Amygdala (tissue), 56 donors: Measurements from ENCODE around the gene AP3B1.
"Not testable (repeated sequence)": the region's sequence is repeated elsewhere in the genome, so short reads cannot be mapped to it uniquely, and the experiment has no call there.

ENCODE experiments used
- DNase-seq, 56 donors: peaks; one replicate each; lab custom pipeline; 2025; lab: John Stamatoyannopoulos, UW

AP3B1 gene

DNA sequence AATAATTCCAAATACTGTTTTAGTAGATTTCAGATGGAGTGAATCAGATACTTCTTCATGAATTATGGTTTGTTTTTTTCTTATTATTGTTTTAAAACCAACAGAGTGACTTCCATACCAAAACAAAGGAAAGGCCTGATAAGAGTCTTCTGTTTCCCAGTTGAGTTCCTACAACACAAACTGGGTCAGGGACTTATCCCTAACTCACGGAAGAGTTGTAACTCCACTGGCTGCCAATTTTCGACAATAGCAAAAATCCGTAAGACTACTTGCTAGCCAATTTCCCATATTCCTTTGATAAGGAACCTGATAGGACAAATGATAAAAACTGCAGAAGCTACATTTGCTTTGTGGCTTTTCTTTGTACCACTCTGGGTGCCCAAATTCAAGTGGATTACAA is 219.2 kb downstream of the AP3B1 start:
- DNase-seq, result no peak

DNA sequence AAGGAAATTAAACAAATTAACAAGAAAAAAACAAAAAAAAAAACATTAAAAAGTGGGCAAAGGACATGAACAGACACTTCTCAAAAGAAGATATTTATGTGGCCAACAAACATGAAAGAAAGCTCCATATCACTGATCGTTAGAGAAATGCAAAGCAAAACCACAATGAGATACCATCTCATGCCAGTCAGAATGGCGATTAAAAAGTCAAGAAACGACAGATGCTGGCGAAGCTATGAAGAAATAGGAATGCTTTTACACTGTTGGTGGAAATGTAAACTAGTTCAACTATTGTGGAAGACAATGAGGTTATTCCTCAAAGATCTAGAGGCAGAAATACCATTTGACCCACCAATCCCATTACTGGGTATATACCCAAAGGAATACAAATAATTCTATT is 223.8 kb downstream of the AP3B1 start:
- DNase-seq, result not testable (repeated sequence)

- not testable (repeated sequence) for DNase-seq
These were observed 226.9 kb downstream of the AP3B1 start for GRCh38 chr5:78067581-78067980.

GRCh38 chr5:78066722-78067121 is 227.8 kb downstream of the AP3B1 start:
- not testable (repeated sequence) for DNase-seq

GRCh38 chr5:78065663-78066062 is 228.8 kb downstream of the AP3B1 start:
- DNase-seq, result no peak

DNA sequence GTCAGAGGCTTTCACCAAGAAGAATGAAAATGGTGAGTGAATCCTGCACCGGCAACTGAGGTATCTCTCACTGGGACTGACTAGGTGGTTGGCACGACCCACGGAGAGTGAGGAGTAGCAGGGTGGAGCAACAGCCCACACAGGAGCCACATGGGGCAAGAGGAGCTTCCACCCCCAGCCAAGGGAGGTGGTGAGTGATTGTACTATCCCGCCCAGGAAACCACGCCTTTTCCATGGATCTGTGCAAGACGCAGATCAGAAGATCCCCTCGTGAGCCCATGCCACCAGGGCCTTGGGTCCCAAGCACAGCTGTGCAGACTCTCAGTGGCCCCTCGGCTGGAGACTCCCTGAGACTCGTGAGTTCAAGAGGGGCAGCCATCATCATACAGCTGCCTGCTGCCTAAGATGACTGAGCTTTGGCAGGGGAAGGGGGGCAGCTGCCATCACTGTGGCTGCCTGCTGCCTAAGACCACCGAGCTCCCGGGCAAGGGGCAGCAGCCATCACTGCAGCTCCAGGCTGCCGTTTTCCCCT is 229.5 kb downstream of the AP3B1 start:
- DNase-seq, result no peak

GRCh38 chr5:78063495-78063894 is 231.0 kb downstream of the AP3B1 start:
- DNase-seq, result no peak

- no peak for DNase-seq
These were observed 231.9 kb downstream of the AP3B1 start for GRCh38 chr5:78062645-78063044.

DNA sequence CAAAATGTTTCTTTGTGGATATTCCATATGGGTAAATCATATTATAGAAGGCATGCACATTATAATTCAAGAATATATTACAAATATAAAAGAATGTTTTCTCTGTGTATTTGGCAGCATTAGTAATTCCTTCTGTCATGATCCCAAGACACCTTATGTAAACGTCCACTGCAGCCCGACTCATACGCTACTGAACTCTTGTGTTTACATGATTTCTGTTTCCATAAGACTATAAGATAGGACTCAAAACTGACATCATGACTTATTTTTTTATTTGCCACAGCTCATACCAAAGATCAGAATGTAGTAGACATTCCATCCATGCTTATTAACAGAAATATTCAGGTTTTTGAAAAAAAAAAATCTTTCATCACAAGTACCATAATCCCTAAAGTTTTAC is 234.1 kb downstream of the AP3B1 start:
- DNase-seq, result no peak

DNA sequence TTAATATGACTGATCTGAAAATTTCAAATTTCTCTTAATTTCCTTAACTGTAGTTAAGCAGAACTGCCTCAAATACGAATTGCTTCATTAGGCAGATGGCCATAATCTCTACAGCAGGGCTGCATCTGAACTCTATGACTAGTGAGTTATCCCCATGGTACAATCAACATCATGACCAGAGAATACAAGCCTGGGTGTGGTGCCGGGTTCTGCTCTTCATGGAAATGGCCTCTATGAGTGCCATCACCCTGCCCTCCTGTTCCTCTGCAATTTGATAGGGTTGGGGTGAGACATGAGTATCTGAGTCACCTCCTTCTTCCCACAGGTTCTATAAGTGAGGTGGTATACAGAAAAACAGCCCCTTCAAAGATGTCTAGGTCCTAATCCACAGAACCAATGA is 235.9 kb downstream of the AP3B1 start:
- DNase-seq, result no peak

- DNase-seq, result no peak
These were observed 237.5 kb downstream of the AP3B1 start for GRCh38 chr5:78056901-78057514.

GRCh38 chr5:78056053-78056452 is 238.4 kb downstream of the AP3B1 start:
- no peak for DNase-seq

- DNase-seq, result no peak
These were observed 243.6 kb downstream of the AP3B1 start for GRCh38 chr5:78050888-78051287.

DNA sequence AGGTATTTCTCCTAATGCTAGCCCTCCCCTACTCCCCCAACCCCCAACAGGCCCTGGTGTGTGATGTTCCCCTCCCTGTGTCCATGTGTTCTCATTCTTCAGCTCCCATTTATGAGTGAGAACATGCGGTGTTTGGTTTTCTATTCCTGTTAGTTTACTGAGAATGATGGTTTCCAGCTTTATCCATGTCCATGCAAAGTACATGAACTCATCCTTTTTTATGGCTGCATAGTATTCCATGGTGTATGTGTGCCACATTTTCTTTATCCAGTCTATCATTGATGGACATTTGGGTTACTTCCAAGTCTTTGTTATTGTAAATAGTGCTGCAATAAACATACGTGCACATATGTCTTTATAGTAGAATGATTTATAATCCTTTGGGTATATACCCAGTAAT is 247.7 kb downstream of the AP3B1 start:
- not testable (repeated sequence) for DNase-seq

DNA sequence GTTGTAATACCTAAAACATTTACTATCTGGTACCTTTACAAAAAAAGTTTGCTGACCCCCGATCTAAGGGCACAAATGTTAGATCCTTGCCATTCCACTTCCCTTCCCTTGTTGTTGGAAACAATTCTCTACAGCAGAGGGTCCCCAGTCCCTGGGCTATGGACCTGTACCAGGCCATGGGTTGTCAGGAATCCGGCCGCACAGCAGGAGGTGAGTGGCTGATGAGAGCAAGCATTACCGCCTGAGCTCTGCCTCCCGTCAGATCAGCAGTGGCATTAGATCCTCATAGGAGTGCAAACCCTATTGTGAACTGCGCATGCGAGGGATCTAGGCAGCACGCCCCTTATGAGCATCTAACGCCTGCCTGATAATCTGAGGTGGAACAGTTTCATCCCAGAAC is 248.5 kb downstream of the AP3B1 start:
- no peak for DNase-seq

DNA sequence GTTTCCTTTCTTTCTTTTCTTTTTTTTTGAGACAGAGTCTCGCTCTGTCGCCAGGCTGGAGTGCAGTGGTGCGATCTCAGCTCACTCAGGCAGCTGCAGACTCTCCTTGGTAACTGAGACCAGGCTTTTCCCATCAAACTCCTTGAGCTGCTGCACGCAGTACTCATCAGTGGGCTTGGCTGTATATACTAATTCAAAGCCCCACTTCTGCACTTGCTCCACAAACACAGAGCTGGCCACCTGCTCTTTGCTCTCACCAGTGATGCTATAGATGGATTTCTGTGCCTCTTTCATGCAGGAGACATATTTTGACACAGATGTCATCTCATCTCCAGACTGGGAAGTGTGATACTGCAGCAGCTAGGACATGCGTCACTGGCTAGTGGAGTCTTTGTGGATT is 252.7 kb downstream of the AP3B1 start:
- DNase-seq, result no peak

DNA sequence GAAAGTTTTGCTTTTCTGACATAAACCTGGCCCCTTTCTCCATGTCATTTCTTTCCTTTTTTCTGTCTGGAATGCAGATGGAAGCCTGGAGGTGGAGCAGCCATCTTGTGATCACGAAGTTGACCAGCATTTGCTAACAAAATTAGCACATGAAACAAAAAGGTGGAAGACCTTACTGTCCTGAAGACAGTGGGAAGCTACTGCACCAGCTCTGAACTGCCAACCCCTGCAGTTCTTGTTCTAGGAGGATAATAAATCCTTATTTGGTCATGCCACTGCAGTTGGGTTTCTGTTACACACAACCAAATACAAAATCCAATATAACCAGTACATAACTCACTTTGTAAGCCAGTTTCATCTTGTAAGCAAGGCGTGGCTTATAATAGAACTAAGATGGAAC is 269.0 kb downstream of the AP3B1 start:
- no peak for DNase-seq

GRCh38 chr5:78019744-78020143 is 274.8 kb downstream of the AP3B1 start:
- DNase-seq, result no peak

DNA sequence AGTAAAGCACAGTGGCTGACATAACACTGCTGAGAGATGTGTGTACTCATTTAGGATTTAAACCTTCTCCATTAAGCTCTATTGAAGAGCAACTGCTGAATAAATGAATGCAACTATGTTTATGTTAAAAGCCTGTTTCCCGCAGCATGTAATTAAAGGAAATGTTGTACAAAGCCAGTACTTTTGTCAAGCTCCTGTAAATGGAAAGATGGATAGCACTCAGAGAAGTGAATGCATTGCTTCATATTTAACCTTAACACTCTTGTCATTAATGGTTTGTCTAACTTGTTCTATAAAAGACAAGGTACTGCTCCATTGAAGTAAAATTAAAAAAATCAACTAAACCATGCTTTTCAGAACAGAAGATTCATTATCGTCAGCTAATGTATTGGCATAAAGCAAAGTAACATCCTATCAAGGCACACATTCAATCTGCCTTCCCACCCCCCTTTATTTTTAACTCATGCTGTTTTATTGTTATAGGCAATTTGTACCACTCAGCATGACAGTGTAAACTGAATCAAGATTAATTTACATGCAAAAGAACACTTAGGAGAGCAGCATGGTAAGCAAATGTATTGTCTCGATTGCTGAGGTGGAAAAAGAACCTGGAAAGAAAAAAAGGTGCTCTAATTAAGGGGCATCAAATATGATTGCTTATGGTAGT is 277.5 kb downstream of the AP3B1 start:
- no peak for DNase-seq

- DNase-seq, result no peak
These were observed 284.5 kb downstream of the AP3B1 start for GRCh38 chr5:78009937-78010527.

- peak in 16 of 56 donors; percentile 13 to 76 (median 39) for DNase-seq
These were observed 286.0 kb downstream of the AP3B1 start for GRCh38 chr5:78008356-78008967.
